ENCODE measurements around the gene PRRC2C. TPM values are rescaled to one million over a fixed set of nuclear protein-coding genes. Genes with fewer than 3 reads are reported as not detected.

The PRRC2C gene
- total and polyA plus RNA-seq, 2 of the 4 experiments (the other 2 are of a cell fraction): 54.0 to 58.3 TPM

- DNase-seq (no peak), ATAC-seq (ENCODE audit: low read depth) (no peak)
- Histone ChIP-seq H2AK5ac (ENCODE audit: low read depth, low read length) (no peak overlapping the region), H4K20me1 (ENCODE audit: insufficient read depth, low read length) (no peaks in the 10 kb centered on the region), H4K8ac (ENCODE audit: low read depth in 2 of 2, low read length in 2 of 2) (no peak overlapping the region), H3K18ac (ENCODE audit: low read depth, low read length) (no peak overlapping the region), H3K56ac (ENCODE audit: extremely low read depth, insufficient read depth, low read length) (no peak overlapping the region), H3K79me1 (ENCODE audit: low read depth in 1 of 2, low read length in 2 of 2) (peaks cover 11 to 16% of the 10 kb centered on the region in 2 experiments; a peak in 3 of 4 replicates), H3K4me1 (ENCODE audit: control insufficient read depth, insufficient read depth, low read length) (no peaks in the 10 kb centered on the region), H4K91ac (ENCODE audit: insufficient read depth, low read depth, low read length) (no peak overlapping the region), H2BK20ac (ENCODE audit: low read depth, low read length) (no peak overlapping the region), H3K14ac (replicated peaks; ENCODE audit: low read depth, low read length) (no peak overlapping the region), H3K4me3 (ENCODE audit: insufficient read depth, low read depth, low read length) (no peak overlapping the region), H4K5ac (ENCODE audit: low read depth, low read length) (no peak overlapping the region), H3K9me1 (ENCODE audit: insufficient read depth, low read length) (no peaks in the 10 kb centered on the region), H2BK120ac (ENCODE audit: low read depth, low read length) (no peak overlapping the region), H3K27me3 (ENCODE audit: control insufficient read depth, insufficient read depth, low read length) (no peaks in the 10 kb centered on the region), H3K23ac (ENCODE audit: low read depth, low read length) (no peak overlapping the region), H3K4ac (ENCODE audit: low read depth, low read length) (no peak overlapping the region), H3K9me3 (ENCODE audit: control insufficient read depth, insufficient read depth, low read length) (no peaks in the 10 kb centered on the region), H3K9ac (ENCODE audit: low read depth, low read length) (no peak overlapping the region), H3K27ac (ENCODE audit: insufficient read depth, low read length) (no peak overlapping the region), H2AK9ac (replicated peaks; ENCODE audit: low read depth, low read length, poor library complexity) (no peak overlapping the region), H2AFZ (replicated peaks; ENCODE audit: low read length, poor library complexity) (no peak overlapping the region), H2BK15ac (ENCODE audit: low read depth, low read length) (no peak overlapping the region), H3K4me2 (ENCODE audit: low read depth, low read length) (no peak overlapping the region), H3K36me3 (ENCODE audit: control insufficient read depth, insufficient read depth, low read length) (peaks cover 32% of the 10 kb centered on the region), H2BK5ac (ENCODE audit: low read depth, low read length, poor library complexity, severe bottlenecking) (no peak overlapping the region)
- intact Hi-C loops (cut with micrococcal nuclease): no loop called here
- CTCF ChIA-PET: interaction anchor here (0.6 kb wide), 1 partner anchor 10 kb away, joined by 5 read pairs; no protein-coding TSS in a partner anchor
- WGBS, 2 experiments (ENCODE audit: extremely low coverage in 2 of 2, insufficient read length in 1 of 2): no CpG with 5 or more reads among the region's 3 CpGs
- TF ChIP-seq MXI1 (IDR thresholded peaks at IDR 0.05; ENCODE audit: borderline replicate concordance, low read depth, low read length) (no peak), USF2 (IDR thresholded peaks at IDR 0.05; ENCODE audit: low read depth, low read length) (no peak), CEBPB (IDR thresholded peaks at IDR 0.05; ENCODE audit: low read depth, low read length) (no peak), RFX5 (IDR thresholded peaks at IDR 0.05; ENCODE audit: low read depth, low read length) (no peak), BHLHE40 (IDR thresholded peaks at IDR 0.05; ENCODE audit: low read depth, low read length) (no peak), NFE2L2 (IDR thresholded peaks at IDR 0.05; ENCODE audit: low read depth, low read length) (no peak), POLR2A (IDR thresholded peaks at IDR 0.05; ENCODE audit: low read depth, low read length) (no peak), RAD21 (IDR thresholded peaks at IDR 0.05; ENCODE audit: low read length) (no peak), RCOR1 (IDR thresholded peaks at IDR 0.05; ENCODE audit: insufficient replicate concordance, low read length) (no peak), CTCF (conservative IDR thresholded peaks at IDR 0.05; ENCODE audit: low read depth, low read length) (no peak), ELK1 (IDR thresholded peaks at IDR 0.05; ENCODE audit: borderline replicate concordance, low read depth, low read length) (no peak)
- dilution Hi-C loops (cut with HindIII; ENCODE audit: low sequenced_read_pairs, unreplicated experiment): no loop called here
- POLR2A ChIA-PET (ENCODE audit: unreplicated experiment): no interaction called here
- no TSS peak for BruUV-seq (replicated peaks)
- in situ Hi-C loops (cut with MboI; ENCODE audit: low sequenced_read_pairs): no loop called here
These were observed 64.7 kb downstream of the PRRC2C start for GRCh38 chr1:171550050-171550449.

Data from IMR-90 (cell line).